ENCODE measurements around the gene PP2D1.

Gene PP2D1

DNA sequence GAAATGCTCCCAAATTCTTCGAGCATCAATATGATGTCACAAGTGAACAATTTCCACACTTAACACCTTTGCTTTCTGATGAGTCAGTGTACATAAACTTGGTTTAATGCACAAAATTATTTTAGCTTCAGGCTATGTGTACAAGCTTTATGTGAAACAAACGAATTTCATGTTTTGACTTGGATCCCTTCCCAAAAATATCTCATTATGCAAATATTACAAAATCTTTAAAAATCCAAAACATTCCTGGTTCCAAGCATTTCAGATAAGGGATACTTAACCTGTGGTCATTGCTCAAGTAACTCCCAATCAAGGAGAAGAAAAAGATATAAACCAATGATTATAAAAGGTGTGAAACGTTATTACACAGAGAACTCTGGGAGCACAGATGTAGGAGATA is 40.0 kb downstream of the PP2D1 start:
- Histone ChIP-seq H3K27me3 (no peaks in the 10 kb centered on the region), H3K36me3 (peaks cover 9 to 33% (median 30%) of the 10 kb centered on the region in 3 donors), H3K9me3 (no peaks in the 10 kb centered on the region), H3K4me3 (no peak overlapping the region), H3K4me1 (peaks cover 0 to 31% (median 8%) of the 10 kb centered on the region in 4 donors), H3K27ac (no peak overlapping the region)
- TF ChIP-seq CTCF (IDR thresholded peaks at IDR 0.05), result no peak
- intact Hi-C loops (cut with DNase I; ENCODE audit: low total_unique reads), result no loop called here
- DNase-seq, result no peak

GRCh38 chr3:19970327-19970726 is 41.7 kb downstream of the PP2D1 start:
- Histone ChIP-seq H3K4me3 (no peak overlapping the region), H3K4me1 (peaks cover 0 to 38% (median 13%) of the 10 kb centered on the region in 4 donors), H3K27ac (no peak overlapping the region), H3K27me3 (no peaks in the 10 kb centered on the region), H3K9me3 (no peaks in the 10 kb centered on the region), H3K36me3 (peaks cover 3 to 17% (median 13%) of the 10 kb centered on the region in 3 donors)
- no peak for DNase-seq
- no peak for TF ChIP-seq CTCF (IDR thresholded peaks at IDR 0.05)
- intact Hi-C loops (cut with DNase I; ENCODE audit: low total_unique reads), result no loop called here

GRCh38 chr3:19967812-19968211 is 44.3 kb downstream of the PP2D1 start:
- Histone ChIP-seq H3K9me3 (no peaks in the 10 kb centered on the region), H3K36me3 (no peaks in the 10 kb centered on the region), H3K4me1 (peaks cover 0 to 42% (median 13%) of the 10 kb centered on the region in 4 donors), H3K27me3 (no peaks in the 10 kb centered on the region), H3K27ac (no peak overlapping the region), H3K4me3 (no peak overlapping the region)
- no peak for TF ChIP-seq CTCF (IDR thresholded peaks at IDR 0.05)
- no peak for DNase-seq
- intact Hi-C loops (cut with DNase I; ENCODE audit: low total_unique reads), result no loop called here

DNA sequence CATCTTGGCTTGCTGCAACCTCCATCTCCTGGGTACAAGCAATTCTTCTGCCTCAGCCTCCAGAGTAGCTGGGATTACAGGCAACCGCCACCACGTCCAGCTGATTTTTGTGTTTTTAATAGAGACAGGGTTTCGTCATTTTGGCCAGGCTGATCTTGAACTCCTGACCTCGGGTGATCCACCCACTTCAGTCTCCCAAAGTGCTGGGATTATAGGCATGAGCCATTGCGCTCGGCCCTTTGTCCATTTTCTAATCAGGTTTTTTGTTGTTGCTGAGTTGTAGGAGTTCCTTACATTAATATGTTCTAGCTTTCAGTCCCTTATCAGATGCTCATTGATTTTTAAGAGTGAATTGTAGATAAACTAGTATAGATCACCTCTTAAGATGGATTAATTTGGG is 44.9 kb downstream of the PP2D1 start:
- TF ChIP-seq CTCF (IDR thresholded peaks at IDR 0.05), result no peak
- Histone ChIP-seq H3K9me3 (no peaks in the 10 kb centered on the region), H3K27me3 (no peaks in the 10 kb centered on the region), H3K36me3 (no peaks in the 10 kb centered on the region), H3K4me3 (no peak overlapping the region), H3K4me1 (peaks cover 0 to 41% (median 16%) of the 10 kb centered on the region in 4 donors), H3K27ac (no peak overlapping the region)
- intact Hi-C loops (cut with DNase I; ENCODE audit: low total_unique reads), result no loop called here
- DNase-seq, result no peak

DNA sequence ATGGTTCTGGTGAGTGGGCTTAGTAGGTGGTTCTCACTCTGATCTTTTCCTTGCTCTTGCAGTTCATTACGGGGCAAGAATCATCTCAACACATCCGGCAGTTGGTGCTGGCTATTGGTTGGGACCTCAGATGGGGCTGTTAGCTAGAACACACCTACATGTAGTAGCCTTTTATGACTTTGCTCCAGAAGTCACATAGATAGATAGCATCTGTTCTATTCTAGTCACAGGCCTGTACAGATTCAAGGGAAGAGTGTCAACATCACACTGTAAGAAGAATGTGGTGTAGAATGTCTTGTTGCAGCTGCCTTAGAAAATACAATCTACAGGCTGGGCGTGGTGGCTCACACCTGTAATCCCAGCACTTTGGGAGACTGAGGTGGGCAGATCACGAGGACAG is 50.1 kb downstream of the PP2D1 start:
- H3K27ac ChIP-seq, result no peak overlapping the region
- intact Hi-C loops (cut with DNase I; ENCODE audit: low total_unique reads), result no loop called here
- no peaks in the 10 kb centered on the region for H3K9me3 ChIP-seq
- H3K27me3 ChIP-seq, result no peaks in the 10 kb centered on the region
- H3K4me1 ChIP-seq, result peaks cover 0 to 44% (median 18%) of the 10 kb centered on the region in 4 donors
- H3K4me3 ChIP-seq, result no peak overlapping the region
- H3K36me3 ChIP-seq, result peaks cover 0 to 5% (median 0%) of the 10 kb centered on the region in 3 donors
- DNase-seq, result no peak
- no peak for TF ChIP-seq CTCF (IDR thresholded peaks at IDR 0.05)

DNA sequence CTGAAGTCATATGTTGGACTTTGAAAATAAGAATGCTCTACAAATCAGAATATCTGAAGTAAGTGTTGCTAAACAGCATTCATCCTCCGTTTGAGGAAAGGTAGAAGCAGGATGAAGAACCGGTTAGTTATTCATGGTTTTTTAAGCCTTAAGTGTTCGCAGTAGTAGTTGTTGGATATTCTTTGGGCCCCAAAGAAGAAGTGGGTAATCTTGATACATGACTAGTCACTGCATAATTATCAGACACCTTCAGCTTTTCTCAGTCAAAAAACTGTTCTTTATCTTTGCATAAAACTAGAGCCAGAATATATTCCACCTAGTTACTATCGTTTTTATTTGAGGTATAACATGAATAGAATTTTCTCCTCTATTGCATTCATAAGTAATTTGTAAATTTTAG is 51.4 kb downstream of the PP2D1 start:
- no peak overlapping the region for H3K27ac ChIP-seq
- intact Hi-C loops (cut with DNase I; ENCODE audit: low total_unique reads), result no loop called here
- H3K27me3 ChIP-seq, result no peaks in the 10 kb centered on the region
- peaks cover 0 to 14% (median 6%) of the 10 kb centered on the region in 3 donors for H3K36me3 ChIP-seq
- DNase-seq, result no peak
- no peak for TF ChIP-seq CTCF (IDR thresholded peaks at IDR 0.05)
- no peaks in the 10 kb centered on the region for H3K9me3 ChIP-seq
- no peak overlapping the region for H3K4me3 ChIP-seq
- H3K4me1 ChIP-seq, result peaks cover 0 to 49% (median 15%) of the 10 kb centered on the region in 4 donors
